ENCODE measurements around the gene ARHGAP36. TPM values are rescaled to one million over a fixed set of nuclear protein-coding genes. Genes with fewer than 3 reads are reported as not detected.

Gene ARHGAP36
- total RNA-seq, 1 donor from 2014 or later: 2.0 TPM

GRCh38 chrX:131136776-131137175 is 78.6 kb downstream of the ARHGAP36 start:
- H3K9me3 ChIP-seq: no peaks in the 10 kb centered on the region
- no peaks in the 10 kb centered on the region for H3K36me3 ChIP-seq
- no peak for DNase-seq (ENCODE audit: extremely low spot score in 2 of 2)
- no peaks in the 10 kb centered on the region for H3K27me3 ChIP-seq
- H3K4me3 ChIP-seq: no peak overlapping the region
- intact Hi-C loops (cut with DNase I): no loop called here
- no peak overlapping the region for H3K27ac ChIP-seq
- H3K4me1 ChIP-seq: no peaks in the 10 kb centered on the region
- no peak for TF ChIP-seq POLR2AphosphoS5 (IDR thresholded peaks at IDR 0.05; ENCODE audit: insufficient read depth in 1 of 2, low read depth in 1 of 2)

- H3K4me1 ChIP-seq: no peaks in the 10 kb centered on the region
- no peaks in the 10 kb centered on the region for H3K36me3 ChIP-seq
- no peak overlapping the region for H3K4me3 ChIP-seq
- TF ChIP-seq POLR2AphosphoS5 (IDR thresholded peaks at IDR 0.05; ENCODE audit: insufficient read depth in 1 of 2, low read depth in 1 of 2): no peak
- intact Hi-C loops (cut with DNase I): no loop called here
- no peaks in the 10 kb centered on the region for H3K9me3 ChIP-seq
- no peaks in the 10 kb centered on the region for H3K27me3 ChIP-seq
- no peak overlapping the region for H3K27ac ChIP-seq
- DNase-seq (ENCODE audit: extremely low spot score in 2 of 2): no peak
These were observed 80.9 kb downstream of the ARHGAP36 start for GRCh38 chrX:131139072-131139471.

Other genes with a start within 250 kb of the ARHGAP36 start
- gene ENOX2, start 155.1 kb upstream of the ARHGAP36 start, total RNA-seq: 8.8 TPM
- gene IGSF1, start 231.0 kb downstream of the ARHGAP36 start, total RNA-seq: 1.2 TPM

All from vagina (tissue), 2 donors.